SK-N-SH (cell line): Measurements from ENCODE around the gene SMIM41. TPM values are rescaled to one million over a fixed set of nuclear protein-coding genes. Genes with fewer than 3 reads are reported as not detected.

ENCODE experiments used
- CTCF ChIA-PET: fragments of 300-600, 350-600 bp; formaldehyde crosslinking; extraction: SDS; loops from one replicate; lab custom pipeline; 2021; lab: Yijun Ruan, JAX
- POLR2A ChIA-PET: fragments of 350-600 bp; sonication (Branson Sonifier 250); formaldehyde crosslinking; extraction: SDS; loops from one replicate; lab custom pipeline; 2020; ENCODE audit warnings: antibody characterized with exemption, inconsistent platforms; lab: Yijun Ruan, JAX
- DNase-seq: peaks from one replicate; pipeline ENCODE4 v3.0.0; 2012
- H2AFZ ChIP-seq: fragments of 200-600 bp; sonication (generic); 2 replicates; pipeline ENCODE4 v1.8.1; 2016; ENCODE audit warnings: antibody characterized with exemption, mild to moderate bottlenecking, low read depth
- H3F3A ChIP-seq: fragments of 200-600 bp; sonication (generic); replicated peaks from 2 replicates; pipeline ENCODE3; 2016; ENCODE audit warnings: antibody characterized with exemption, mild to moderate bottlenecking; ENCODE audit not compliant: insufficient read depth
- H3K27ac ChIP-seq, 2 experiments: fragments of 200-500 bp in 1 of 2; fragments of 200-600 bp in 1 of 2; sonication (Bioruptor generic) in 1 of 2; sonication (generic), shearing (Covaris generic) in 1 of 2; 2 replicates each; pipeline versions ENCODE4 v1.5.1 to v1.6.1; 2014 to 2016; ENCODE audit warnings: low read depth in 2 of 2, inconsistent platforms in 1 of 2, low read length in 1 of 2, mild to moderate bottlenecking in 1 of 2, mixed read lengths in 1 of 2
- H3K27me3 ChIP-seq: fragments of 200-600 bp; sonication (generic), shearing (Covaris generic); 2 replicates; pipeline ENCODE4 v1.6.1; 2016; ENCODE audit warnings: mixed run types; ENCODE audit not compliant: insufficient read depth
- H3K36me3 ChIP-seq, 2 experiments: fragments of 200-500 bp in 1 of 2; fragments of 200-600 bp in 1 of 2; sonication (Bioruptor generic) in 1 of 2; sonication (generic) in 1 of 2; replicated peaks in 1 of 2; 2 replicates each; pipeline versions ENCODE3 to v1.5.1; 2014 to 2016; ENCODE audit warnings: low read length in 1 of 2, mild to moderate bottlenecking in 1 of 2; ENCODE audit not compliant: insufficient read depth in 2 of 2, control insufficient read depth in 1 of 2
- H3K4me1 ChIP-seq, 2 experiments: fragments of 200-500 bp in 1 of 2; fragments of 200-600 bp in 1 of 2; sonication (Bioruptor generic) in 1 of 2; sonication (generic), shearing (Covaris generic) in 1 of 2; 2 replicates each; pipeline versions ENCODE4 v1.5.1 to v1.6.1; 2014 to 2016; ENCODE audit warnings: low read depth in 1 of 2, low read length in 1 of 2, mixed run types in 1 of 2; ENCODE audit not compliant: insufficient read depth in 2 of 2, control insufficient read depth in 1 of 2
- H3K4me2 ChIP-seq: fragments of 200-600 bp; sonication (generic), shearing (Covaris generic); 2 replicates; pipeline ENCODE4 v1.6.1; 2017; ENCODE audit warnings: mixed run types
- H3K4me3 ChIP-seq, 2 experiments: fragments of 200-500 bp in 1 of 2; fragments of 200-600 bp in 1 of 2; sonication (Bioruptor generic) in 1 of 2; sonication (generic), shearing (Covaris generic) in 1 of 2; 2 replicates each; pipeline versions ENCODE4 v1.5.1 to v1.8.1; 2014 to 2016; ENCODE audit warnings: low read depth in 2 of 2, inconsistent platforms in 1 of 2, low read length in 1 of 2, mild to moderate bottlenecking in 1 of 2, mixed read lengths in 1 of 2, moderate library complexity in 1 of 2
- H3K79me2 ChIP-seq: fragments of 200-600 bp; sonication (generic); 2 replicates; pipeline ENCODE4 v1.8.1; 2017; ENCODE audit warnings: mild to moderate bottlenecking; ENCODE audit not compliant: insufficient read depth
- H3K9ac ChIP-seq: fragments of 200-600 bp; sonication (generic); 2 replicates; pipeline ENCODE4 v1.6.1; 2017; ENCODE audit warnings: mixed run types
- H3K9me2 ChIP-seq: fragments of 200-600 bp; sonication (generic); 2 replicates; pipeline ENCODE4 v1.6.1; 2017; ENCODE audit warnings: mixed run types
- H3K9me3 ChIP-seq: fragments of 200-600 bp; sonication (generic); 2 replicates; pipeline ENCODE4 v1.6.1; 2017; ENCODE audit warnings: mixed run types, mild to moderate bottlenecking, moderate library complexity
- H4K20me1 ChIP-seq: fragments of 200-600 bp; sonication (generic); 2 replicates; pipeline ENCODE4 v1.6.1; 2017; ENCODE audit warnings: mild to moderate bottlenecking, mixed run types; ENCODE audit not compliant: insufficient read depth
- ELF1 ChIP-seq: IDR thresholded peaks from 2 replicates; pipeline ENCODE4 v1.4.0; 2012
- EZH2phosphoT487 ChIP-seq: fragments of 200-600 bp; sonication (generic); IDR thresholded peaks from 2 replicates; pipeline ENCODE4 v1.6.1; 2017; ENCODE audit warnings: low read depth, mixed run types, mild to moderate bottlenecking, antibody characterized with exemption, moderate library complexity, borderline replicate concordance
- FOXJ3 ChIP-seq: sonication (generic); formaldehyde crosslinking; IDR thresholded peaks from 2 replicates; pipeline ENCODE4 v1.5.1; 2020; ENCODE audit warnings: mild to moderate bottlenecking, missing genetic modification reagents
- FOXM1 ChIP-seq: IDR thresholded peaks from 2 replicates; pipeline ENCODE4 v1.4.0; 2012; ENCODE audit warnings: low read depth, mild to moderate bottlenecking
- GABPA ChIP-seq: IDR thresholded peaks from 2 replicates; pipeline ENCODE4 v1.4.0; 2012; ENCODE audit warnings: low read depth, mild to moderate bottlenecking
- GATA2 ChIP-seq: sonication (generic); formaldehyde crosslinking; IDR thresholded peaks from 2 replicates; pipeline ENCODE4 v1.5.0; 2020; ENCODE audit warnings: mild to moderate bottlenecking, missing genetic modification reagents
- JUND ChIP-seq: IDR thresholded peaks from 2 replicates; pipeline ENCODE4 v1.4.0; 2012
- MEF2A ChIP-seq: IDR thresholded peaks from 2 replicates; pipeline ENCODE4 v1.4.0; 2012; ENCODE audit warnings: low read depth, borderline replicate concordance
- NRF1 ChIP-seq: IDR thresholded peaks from 2 replicates; pipeline ENCODE4 v1.6.1; 2012; ENCODE audit warnings: low read depth, mild to moderate bottlenecking, low read length
- POLR2AphosphoS5 ChIP-seq: IDR thresholded peaks from 2 replicates; pipeline ENCODE4 v1.6.1; 2012; ENCODE audit warnings: low read depth, low read length
- RFX5 ChIP-seq: IDR thresholded peaks from 2 replicates; pipeline ENCODE4 v1.6.1; 2012; ENCODE audit warnings: mild to moderate bottlenecking, improper control_type of control experiment, low read length
- SIN3A ChIP-seq: IDR thresholded peaks from 2 replicates; pipeline ENCODE4 v1.6.1; 2012; ENCODE audit warnings: low read depth, mild to moderate bottlenecking, low read length, moderate library complexity, borderline replicate concordance
- SMC3 ChIP-seq: IDR thresholded peaks from 2 replicates; pipeline ENCODE4 v1.6.1; 2012; ENCODE audit warnings: low read depth, low read length, improper control_type of control experiment
- TEAD4 ChIP-seq: IDR thresholded peaks from 2 replicates; pipeline ENCODE4 v1.4.0; 2012; ENCODE audit warnings: mild to moderate bottlenecking, borderline replicate concordance; ENCODE audit not compliant: insufficient read depth
- WGBS: methylation state at CpG from one replicate; pipeline ENCODE4 v1.1.6; 2017; ENCODE audit warnings: low lambda C conversion rate; 5-methylcytosine and 5-hydroxymethylcytosine counted together
- polyA plus RNA-seq, 3 experiments: library from polyadenylated mRNA; depleted of rRNA; stranded (reverse); fragments of >200 nt; gene quantifications; 2 replicates each; pipeline ENCODE4 v1.2.3, GENCODE V29; 2012
- TF ChIP-seq, protein P1 (sequence below): fragments of 150-350 bp; IDR thresholded peaks from 2 replicates; pipeline ENCODE4 v1.6.1; 2017; ENCODE audit warnings: antibody characterized with exemption, low read length, low read depth, borderline replicate concordance
- TF ChIP-seq, protein P2 (sequence below): IDR thresholded peaks from 2 replicates; pipeline ENCODE4; 2012
- TF ChIP-seq, protein P3 (sequence below): fragments of 200-600 bp; sonication (generic); IDR thresholded peaks from 2 replicates; pipeline ENCODE4 v1.6.1; 2017; ENCODE audit warnings: antibody characterized with exemption, mild to moderate bottlenecking, moderate library complexity
- TF ChIP-seq, protein P4 (sequence below): fragments of 150-350 bp; IDR thresholded peaks from 2 replicates; pipeline ENCODE4 v1.6.1; 2016; ENCODE audit warnings: mild to moderate bottlenecking, low read depth, low read length
- TF ChIP-seq, protein P5 (sequence below): IDR thresholded peaks from 2 replicates; pipeline ENCODE4 v1.4.0; 2012; ENCODE audit warnings: low read depth, borderline replicate concordance

Gene SMIM41
- polyA plus RNA-seq, 1 of the 3 experiments (the other 2 are of a cell fraction) = not detected

DNA sequence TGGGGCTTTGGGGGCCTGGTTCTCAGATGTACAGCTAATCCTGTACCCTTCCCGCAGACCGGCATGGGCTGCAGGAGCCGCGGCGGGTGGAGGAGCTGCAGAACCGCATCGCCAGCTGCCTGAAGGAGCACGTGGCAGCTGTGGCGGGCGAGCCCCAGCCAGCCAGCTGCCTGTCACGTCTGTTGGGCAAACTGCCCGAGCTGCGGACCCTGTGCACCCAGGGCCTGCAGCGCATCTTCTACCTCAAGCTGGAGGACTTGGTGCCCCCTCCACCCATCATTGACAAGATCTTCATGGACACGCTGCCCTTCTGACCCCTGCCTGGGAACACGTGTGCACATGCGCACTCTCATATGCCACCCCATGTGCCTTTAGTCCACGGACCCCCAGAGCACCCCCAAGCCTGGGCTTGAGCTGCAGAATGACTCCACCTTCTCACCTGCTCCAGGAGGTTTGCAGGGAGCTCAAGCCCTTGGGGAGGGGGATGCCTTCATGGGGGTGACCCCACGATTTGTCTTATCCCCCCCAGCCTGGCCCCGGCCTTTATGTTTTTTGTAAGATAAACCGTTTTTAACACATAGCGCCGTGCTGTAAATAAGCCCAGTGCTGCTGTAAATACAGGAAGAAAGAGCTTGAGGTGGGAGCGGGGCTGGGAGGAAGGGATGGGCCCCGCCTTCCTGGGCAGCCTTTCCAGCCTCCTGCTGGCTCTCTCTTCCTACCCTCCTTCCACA is 20.7 kb upstream of the SMIM41 start:
- Histone ChIP-seq H4K20me1 (no peaks in the 10 kb centered on the region), H3K27ac (no peak overlapping the region), H3K9me2 (no peaks in the 10 kb centered on the region), H3K4me2 (no peak overlapping the region), H3K4me1 (peaks cover 0 to 30% of the 10 kb centered on the region in 2 experiments; a peak in 1 of 4 replicates), H3K79me2 (no peaks in the 10 kb centered on the region), H2AFZ (no peak overlapping the region), H3F3A (no peaks in the 10 kb centered on the region), H3K36me3 (peaks cover 0 to 4% of the 10 kb centered on the region in 2 experiments), H3K9me3 (no peaks in the 10 kb centered on the region)
- DNase-seq = no peak
- POLR2A ChIA-PET = no interaction called here
- WGBS = 73% methylated on average over 10 of the region's 25 CpGs
- CTCF ChIA-PET = interaction anchor here (1.3 to 15.6 kb wide), 4 partner anchors 10 to 31 kb away, joined by 3 to 279 read pairs (median 12); partner anchors contain the start of genes ATG101 and SMIM41
- TF ChIP-seq, protein P1, sequence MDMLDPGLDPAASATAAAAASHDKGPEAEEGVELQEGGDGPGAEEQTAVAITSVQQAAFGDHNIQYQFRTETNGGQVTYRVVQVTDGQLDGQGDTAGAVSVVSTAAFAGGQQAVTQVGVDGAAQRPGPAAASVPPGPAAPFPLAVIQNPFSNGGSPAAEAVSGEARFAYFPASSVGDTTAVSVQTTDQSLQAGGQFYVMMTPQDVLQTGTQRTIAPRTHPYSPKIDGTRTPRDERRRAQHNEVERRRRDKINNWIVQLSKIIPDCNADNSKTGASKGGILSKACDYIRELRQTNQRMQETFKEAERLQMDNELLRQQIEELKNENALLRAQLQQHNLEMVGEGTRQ = no peak
- TF ChIP-seq RFX5 (no peak), JUND (no peak), MEF2A (no peak), SIN3A (no peak), POLR2AphosphoS5 (no peak), GABPA (no peak), EZH2phosphoT487 (no peak), NRF1 (no peak), ELF1 (no peak), FOXJ3 (CRISPR knock-in tag) (no peak), SMC3 (no peak), FOXM1 (no peak), GATA2 (CRISPR knock-in tag) (no peak), TEAD4 (no peak)
- TF ChIP-seq, protein P2, sequence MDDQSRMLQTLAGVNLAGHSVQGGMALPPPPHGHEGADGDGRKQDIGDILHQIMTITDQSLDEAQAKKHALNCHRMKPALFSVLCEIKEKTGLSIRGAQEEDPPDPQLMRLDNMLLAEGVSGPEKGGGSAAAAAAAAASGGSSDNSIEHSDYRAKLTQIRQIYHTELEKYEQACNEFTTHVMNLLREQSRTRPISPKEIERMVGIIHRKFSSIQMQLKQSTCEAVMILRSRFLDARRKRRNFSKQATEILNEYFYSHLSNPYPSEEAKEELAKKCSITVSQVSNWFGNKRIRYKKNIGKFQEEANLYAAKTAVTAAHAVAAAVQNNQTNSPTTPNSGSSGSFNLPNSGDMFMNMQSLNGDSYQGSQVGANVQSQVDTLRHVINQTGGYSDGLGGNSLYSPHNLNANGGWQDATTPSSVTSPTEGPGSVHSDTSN = no peak
- TF ChIP-seq, protein P3, sequence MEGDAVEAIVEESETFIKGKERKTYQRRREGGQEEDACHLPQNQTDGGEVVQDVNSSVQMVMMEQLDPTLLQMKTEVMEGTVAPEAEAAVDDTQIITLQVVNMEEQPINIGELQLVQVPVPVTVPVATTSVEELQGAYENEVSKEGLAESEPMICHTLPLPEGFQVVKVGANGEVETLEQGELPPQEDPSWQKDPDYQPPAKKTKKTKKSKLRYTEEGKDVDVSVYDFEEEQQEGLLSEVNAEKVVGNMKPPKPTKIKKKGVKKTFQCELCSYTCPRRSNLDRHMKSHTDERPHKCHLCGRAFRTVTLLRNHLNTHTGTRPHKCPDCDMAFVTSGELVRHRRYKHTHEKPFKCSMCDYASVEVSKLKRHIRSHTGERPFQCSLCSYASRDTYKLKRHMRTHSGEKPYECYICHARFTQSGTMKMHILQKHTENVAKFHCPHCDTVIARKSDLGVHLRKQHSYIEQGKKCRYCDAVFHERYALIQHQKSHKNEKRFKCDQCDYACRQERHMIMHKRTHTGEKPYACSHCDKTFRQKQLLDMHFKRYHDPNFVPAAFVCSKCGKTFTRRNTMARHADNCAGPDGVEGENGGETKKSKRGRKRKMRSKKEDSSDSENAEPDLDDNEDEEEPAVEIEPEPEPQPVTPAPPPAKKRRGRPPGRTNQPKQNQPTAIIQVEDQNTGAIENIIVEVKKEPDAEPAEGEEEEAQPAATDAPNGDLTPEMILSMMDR = no peak
- TF ChIP-seq, protein P4, sequence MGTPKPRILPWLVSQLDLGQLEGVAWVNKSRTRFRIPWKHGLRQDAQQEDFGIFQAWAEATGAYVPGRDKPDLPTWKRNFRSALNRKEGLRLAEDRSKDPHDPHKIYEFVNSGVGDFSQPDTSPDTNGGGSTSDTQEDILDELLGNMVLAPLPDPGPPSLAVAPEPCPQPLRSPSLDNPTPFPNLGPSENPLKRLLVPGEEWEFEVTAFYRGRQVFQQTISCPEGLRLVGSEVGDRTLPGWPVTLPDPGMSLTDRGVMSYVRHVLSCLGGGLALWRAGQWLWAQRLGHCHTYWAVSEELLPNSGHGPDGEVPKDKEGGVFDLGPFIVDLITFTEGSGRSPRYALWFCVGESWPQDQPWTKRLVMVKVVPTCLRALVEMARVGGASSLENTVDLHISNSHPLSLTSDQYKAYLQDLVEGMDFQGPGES = no peak
- TF ChIP-seq, protein P5, sequence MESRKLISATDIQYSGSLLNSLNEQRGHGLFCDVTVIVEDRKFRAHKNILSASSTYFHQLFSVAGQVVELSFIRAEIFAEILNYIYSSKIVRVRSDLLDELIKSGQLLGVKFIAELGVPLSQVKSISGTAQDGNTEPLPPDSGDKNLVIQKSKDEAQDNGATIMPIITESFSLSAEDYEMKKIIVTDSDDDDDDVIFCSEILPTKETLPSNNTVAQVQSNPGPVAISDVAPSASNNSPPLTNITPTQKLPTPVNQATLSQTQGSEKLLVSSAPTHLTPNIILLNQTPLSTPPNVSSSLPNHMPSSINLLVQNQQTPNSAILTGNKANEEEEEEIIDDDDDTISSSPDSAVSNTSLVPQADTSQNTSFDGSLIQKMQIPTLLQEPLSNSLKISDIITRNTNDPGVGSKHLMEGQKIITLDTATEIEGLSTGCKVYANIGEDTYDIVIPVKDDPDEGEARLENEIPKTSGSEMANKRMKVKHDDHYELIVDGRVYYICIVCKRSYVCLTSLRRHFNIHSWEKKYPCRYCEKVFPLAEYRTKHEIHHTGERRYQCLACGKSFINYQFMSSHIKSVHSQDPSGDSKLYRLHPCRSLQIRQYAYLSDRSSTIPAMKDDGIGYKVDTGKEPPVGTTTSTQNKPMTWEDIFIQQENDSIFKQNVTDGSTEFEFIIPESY = no peak
- TF ChIP-seq, all 33 proteins: peak for 0
- Histone ChIP-seq H3K27me3 (no peaks in the 10 kb centered on the region), H3K9ac (no peak overlapping the region), H3K4me3 (no peak overlapping the region)
